Esophagus muscularis mucosa (tissue), 4 donors: ENCODE results near the gene ZBTB46. TPM values are rescaled to one million over a fixed set of nuclear protein-coding genes. Genes with fewer than 3 reads are reported as not detected.

Source experiments
- DNase-seq: peaks from one replicate; pipeline ENCODE4 v3.0.0-alpha.2; 2017; ENCODE audit errors: extremely low spot score
- H3K27ac ChIP-seq, 4 donors: fragments of 200-600 bp; sonication (generic); replicated peaks in 1 of 4; 1 replicate in 3 of 4; 2 replicates in 1 of 4; pipeline ENCODE4 v1.5.1; 2016 to 2019; ENCODE audit warnings: mild to moderate bottlenecking in 1 of 4
- H3K27me3 ChIP-seq, 4 donors: fragments of 200-600 bp; sonication (generic); one replicate each; pipeline versions ENCODE4 v1.5.1 to v1.6.0; 2016 to 2019
- H3K36me3 ChIP-seq, 4 donors: fragments of 200-600 bp; sonication (generic); one replicate each; pipeline ENCODE4 v1.5.1; 2016 to 2019
- H3K4me1 ChIP-seq, 4 donors: fragments of 200-600 bp; sonication (generic); one replicate each; pipeline ENCODE4 v1.5.1; 2016 to 2019
- H3K4me3 ChIP-seq, 4 donors: fragments of 200-600 bp; sonication (generic); 1 replicate in 2 of 4; 2 replicates in 2 of 4; pipeline ENCODE4 v1.5.1; 2016 to 2019; ENCODE audit warnings: mild to moderate bottlenecking in 4 of 4, moderate library complexity in 1 of 4
- H3K9me3 ChIP-seq, 4 donors: fragments of 200-600 bp; sonication (generic); 1 replicate in 3 of 4; 2 replicates in 1 of 4; pipeline ENCODE4 v1.5.1; 2016 to 2019
- CTCF ChIP-seq, 3 experiments: fragments of 200-600 bp in 2 of 3; fragments of 450-650 bp in 1 of 3; sonication (generic) in 2 of 3; IDR thresholded peaks; one replicate each; pipeline ENCODE4 v1.5.1; 2017 to 2019; ENCODE audit warnings: antibody characterized with exemption in 3 of 3, mild to moderate bottlenecking in 2 of 3, moderate library complexity in 1 of 3
- EP300 ChIP-seq: sonication (generic); formaldehyde crosslinking; IDR thresholded peaks from one replicate; pipeline ENCODE4 v1.6.1; 2017; ENCODE audit warnings: antibody characterized with exemption
- POLR2A ChIP-seq: fragments of 450-650 bp; IDR thresholded peaks from one replicate; pipeline ENCODE4 v1.6.1; 2017; ENCODE audit warnings: antibody characterized with exemption, moderate library complexity, mild to moderate bottlenecking, low read depth
- POLR2AphosphoS5 ChIP-seq, 2 donors: sonication (generic); formaldehyde crosslinking; IDR thresholded peaks; one replicate each; pipeline ENCODE4 v1.6.1; 2017; ENCODE audit warnings: antibody characterized with exemption in 2 of 2
- WGBS: methylation state at CpG from one replicate; pipeline ENCODE4 v1.1.5; 2018; 5-methylcytosine and 5-hydroxymethylcytosine counted together
- intact Hi-C: fragments of 100-400 bp; cut with DNase I; formaldehyde crosslinking; loops from one replicate; pipeline ENCODE4 v1.15.1; 2023
- small RNA-seq, 3 donors: library from RNA; depleted of rRNA; stranded (forward); fragments of <200 nt; gene quantifications; one replicate each; pipeline ENCODE3, GENCODE V24; 2016
- total RNA-seq, 4 donors: library from RNA; depleted of rRNA; stranded (reverse); fragments of >200 nt; gene quantifications; one replicate each; pipeline versions ENCODE4 v1.1.0 to v1.2.1, GENCODE V29; 2016

The ZBTB46 gene
- total RNA-seq, 4 donors from 2014 or later, result 9.6 to 22.8 (median 13.8) TPM

- Histone ChIP-seq H3K36me3 (peaks cover 7 to 59% (median 35%) of the 10 kb centered on the region in 4 donors), H3K9me3 (no peaks in the 10 kb centered on the region), H3K27ac (no peak overlapping the region), H3K27me3 (no peaks in the 10 kb centered on the region), H3K4me1 (peaks cover 47 to 66% (median 63%) of the 10 kb centered on the region in 4 donors), H3K4me3 (no peak overlapping the region)
- TF ChIP-seq EP300 (no peak), POLR2AphosphoS5 (IDR thresholded peaks at IDR 0.05) (no peak), POLR2A (no peak), CTCF (IDR thresholded peaks at IDR 0.05) (no peak)
- intact Hi-C loops, result no loop called here
- WGBS, result 97% methylated on average over 15 of the region's 37 CpGs
- no peak for DNase-seq
Measured at GRCh38 chr20:63694584-63695423, 136.3 kb downstream of the ZBTB46 start.

- DNase-seq, result no peak
- intact Hi-C loops, result no loop called here
- H3K27ac ChIP-seq, result no peak overlapping the region
- no peaks in the 10 kb centered on the region for H3K9me3 ChIP-seq
- TF ChIP-seq POLR2AphosphoS5 (IDR thresholded peaks at IDR 0.05) (no peak), POLR2A (no peak), EP300 (no peak), CTCF (IDR thresholded peaks at IDR 0.05) (no peak)
- peaks cover 43 to 66% (median 60%) of the 10 kb centered on the region in 4 donors for H3K4me1 ChIP-seq
- H3K36me3 ChIP-seq, result peaks cover 7 to 59% (median 32%) of the 10 kb centered on the region in 4 donors
- no peaks in the 10 kb centered on the region for H3K27me3 ChIP-seq
- 95% methylated on average over 6 of the region's 21 CpGs for WGBS
- no peak overlapping the region for H3K4me3 ChIP-seq
Measured at GRCh38 chr20:63693733-63694583, 137.1 kb downstream of the ZBTB46 start.

Small RNAs within 50 kb of the gene (small RNA-seq; reads per million reads assigned to genes)
- gene LIME1, result 0 reads per million in 3 donors
- gene TNFRSF6B, result 0 reads per million in 3 donors

Other genes starting within 250 kb of the ZBTB46 start
- 10 to 100 TPM; 11.1 to 19.1 (median 14.0) TPM for gene GMEB2, start 204.2 kb downstream of the ZBTB46 start, total RNA-seq
- 10 to 100 TPM; 13.3 to 47.4 (median 28.9) TPM for gene STMN3, start 177.8 kb downstream of the ZBTB46 start, total RNA-seq
- gene RTEL1, start 173.0 kb downstream of the ZBTB46 start, total RNA-seq, result 10 to 100 TPM in 2 of 4 donors, 1 to 10 TPM in 2; 8.4 to 13.4 (median 9.6) TPM
- 10 to 100 TPM in 3 of 4 donors, 1 to 10 TPM in 1; 5.0 to 67.8 (median 26.5) TPM for gene TNFRSF6B, start 134.6 kb downstream of the ZBTB46 start, total RNA-seq
- 10 to 100 TPM; 34.1 to 46.5 (median 44.6) TPM for gene ARFRP1, start 123.3 kb downstream of the ZBTB46 start, total RNA-seq
- gene ZGPAT, start 123.2 kb downstream of the ZBTB46 start, total RNA-seq, result 10 to 100 TPM; 22.5 to 38.9 (median 28.6) TPM
- gene LIME1, start 94.6 kb downstream of the ZBTB46 start, total RNA-seq, result 10 to 100 TPM in 2 of 4 donors, 1 to 10 TPM in 2; 9.4 to 15.4 (median 10.9) TPM
- gene SLC2A4RG, start 91.5 kb downstream of the ZBTB46 start, total RNA-seq, result 10 to 100 TPM; 41.4 to 67.1 (median 52.7) TPM
- not detected for gene ABHD16B, start 30.2 kb upstream of the ZBTB46 start, total RNA-seq
- gene TPD52L2, start 34.0 kb upstream of the ZBTB46 start, total RNA-seq, result 100 to 1,000 TPM; 110 to 162 (median 134) TPM
- gene DNAJC5, start 63.9 kb upstream of the ZBTB46 start, total RNA-seq, result 10 to 100 TPM; 39.5 to 64.9 (median 53.1) TPM
- 10 to 100 TPM; 16.6 to 31.0 (median 24.1) TPM for gene UCKL1, start 125.2 kb upstream of the ZBTB46 start, total RNA-seq
- 10 to 100 TPM in 2 of 4 donors, 1 to 10 TPM in 2; 7.1 to 17.7 (median 12.1) TPM for gene ZNF512B, start 138.7 kb upstream of the ZBTB46 start, total RNA-seq
- gene SAMD10, start 148.4 kb upstream of the ZBTB46 start, total RNA-seq, result 10 to 100 TPM in 1 of 4 donors, 1 to 10 TPM in 3; 2.1 to 11.7 (median 4.4) TPM
- gene PRPF6, start 149.9 kb upstream of the ZBTB46 start, total RNA-seq, result 10 to 100 TPM; 46.1 to 64.9 (median 58.7) TPM
- gene C20orf204, start 204.9 kb upstream of the ZBTB46 start, total RNA-seq, result 1 to 10 TPM in 1 of 4 donors, under 1 TPM in 3; 0.17 to 1.6 (median 0.32) TPM
- 10 to 100 TPM in 2 of 4 donors, 1 to 10 TPM in 2; 5.6 to 19.0 (median 12.8) TPM for gene SOX18, start 218.4 kb upstream of the ZBTB46 start, total RNA-seq
- 10 to 100 TPM; 22.8 to 59.0 (median 43.6) TPM for gene TCEA2, start 231.9 kb upstream of the ZBTB46 start, total RNA-seq
- gene RGS19, start 248.3 kb upstream of the ZBTB46 start, total RNA-seq, result 10 to 100 TPM; 11.4 to 17.7 (median 12.7) TPM
- 1 to 10 TPM in 1 of 4 donors, under 1 TPM in 3; 0.42 to 1.4 (median 0.87) TPM for gene OPRL1, start 248.8 kb upstream of the ZBTB46 start, total RNA-seq